A673 (cell line): ENCODE measurements around the gene LRRC8B.
"Not testable (repeated sequence)": the region's sequence is repeated elsewhere in the genome, so short reads cannot be mapped to it uniquely, and the experiment has no call there.

Experiments
- CTCF ChIP-seq: fragments of 300-800, 200-600 bp; sonication (generic); conservative IDR thresholded peaks from 2 replicates; pipeline ENCODE4 v1.5.1; 2017; ENCODE audit warnings: low read depth, mild to moderate bottlenecking, antibody characterized with exemption, low read length, moderate library complexity, mixed read lengths
- EZH2 ChIP-seq: fragments of 200-600 bp; sonication (generic); IDR thresholded peaks from 2 replicates; pipeline ENCODE4 v1.6.1; 2017; ENCODE audit warnings: borderline replicate concordance, low read depth, mild to moderate bottlenecking, mixed read lengths, antibody characterized with exemption, low read length; ENCODE audit not compliant: poor library complexity, severe bottlenecking

- TF ChIP-seq CTCF, EZH2: not testable (repeated sequence)
Observed at GRCh38 chr1:89592861-89593302, 68.3 kb downstream of the LRRC8B start.
